Activated T-cell treated with anti-CD3 and anti-CD28 coated beads, Interleukin-2, amount 50 U/mL, for 72 hours (primary cell): ENCODE results near the gene KITLG. TPM values are rescaled to one million over a fixed set of nuclear protein-coding genes. Genes with fewer than 3 reads are reported as not detected.

Experiments
- ATAC-seq, 2 donors: fragments of 150-1000 bp; cut with Tn5 transposase; replicated peaks in 1 of 2; 2 replicates each; pipeline ENCODE4 v1.10.0; 2021; ENCODE audit warnings: moderate library complexity in 2 of 2, mild to moderate bottlenecking in 1 of 2
- DNase-seq, 2 donors: peaks; one replicate each; pipeline ENCODE4 v3.0.0; 2021 to 2022; ENCODE audit warnings: mixed read lengths in 1 of 2
- H3K27ac Mint-ChIP-seq: one replicate; pipeline ENCODE4 v1.8.0; 2022; ENCODE audit warnings: mild to moderate bottlenecking, moderate library complexity, mixed read lengths
- H3K27me3 Mint-ChIP-seq: one replicate; pipeline ENCODE4 v1.8.0; 2022; ENCODE audit warnings: low read depth, mixed read lengths
- H3K36me3 Mint-ChIP-seq, 2 donors: one replicate each; pipeline ENCODE4 v1.8.0; 2022; ENCODE audit warnings: mixed read lengths in 2 of 2, mild to moderate bottlenecking in 1 of 2; ENCODE audit not compliant: insufficient read depth in 2 of 2
- H3K4me1 Mint-ChIP-seq: one replicate; pipeline ENCODE4 v1.8.0; 2022; ENCODE audit warnings: low read depth, mixed read lengths
- H3K4me3 Mint-ChIP-seq, 2 donors: one replicate each; pipeline ENCODE4 v1.8.0; 2022; ENCODE audit warnings: mild to moderate bottlenecking in 2 of 2, mixed read lengths in 2 of 2, moderate library complexity in 2 of 2
- H3K9me3 Mint-ChIP-seq, 2 donors: one replicate each; pipeline ENCODE4 v1.8.0; 2022; ENCODE audit warnings: mixed read lengths in 2 of 2
- total RNA-seq, 2 donors: library from RNA; stranded (reverse); gene quantifications; one replicate each; pipeline ENCODE4 v1.2.3, GENCODE V29; 2022

KITLG gene
- total RNA-seq, 2 donors from 2014 or later: 0.05 to 0.16 TPM

GRCh38 chr12:88444481-88444880 is 135.8 kb downstream of the KITLG start:
- Mint-ChIP-seq H3K4me1 (no peaks in the 10 kb centered on the region), H3K4me3 (no peak overlapping the region), H3K9me3 (peaks cover 4 to 5% of the 10 kb centered on the region in 2 donors), H3K27me3 (no peaks in the 10 kb centered on the region), H3K27ac (no peak overlapping the region), H3K36me3 (no peaks in the 10 kb centered on the region)
- ATAC-seq (no peak), DNase-seq (no peak)
